HG03135 (cell line): ENCODE results near the gene PSMD13.
"Not testable (repeated sequence)": the region's sequence is repeated elsewhere in the genome, so short reads cannot be mapped to it uniquely, and the experiment has no call there.

Experiments
- ATAC-seq: cut with Tn5 transposase; IDR thresholded peaks from one replicate; pipeline ENCODE4 v1.9.1; 2021; ENCODE audit warnings: mild to moderate bottlenecking, moderate library complexity; ENCODE audit not compliant: unreplicated experiment

Gene PSMD13

DNA sequence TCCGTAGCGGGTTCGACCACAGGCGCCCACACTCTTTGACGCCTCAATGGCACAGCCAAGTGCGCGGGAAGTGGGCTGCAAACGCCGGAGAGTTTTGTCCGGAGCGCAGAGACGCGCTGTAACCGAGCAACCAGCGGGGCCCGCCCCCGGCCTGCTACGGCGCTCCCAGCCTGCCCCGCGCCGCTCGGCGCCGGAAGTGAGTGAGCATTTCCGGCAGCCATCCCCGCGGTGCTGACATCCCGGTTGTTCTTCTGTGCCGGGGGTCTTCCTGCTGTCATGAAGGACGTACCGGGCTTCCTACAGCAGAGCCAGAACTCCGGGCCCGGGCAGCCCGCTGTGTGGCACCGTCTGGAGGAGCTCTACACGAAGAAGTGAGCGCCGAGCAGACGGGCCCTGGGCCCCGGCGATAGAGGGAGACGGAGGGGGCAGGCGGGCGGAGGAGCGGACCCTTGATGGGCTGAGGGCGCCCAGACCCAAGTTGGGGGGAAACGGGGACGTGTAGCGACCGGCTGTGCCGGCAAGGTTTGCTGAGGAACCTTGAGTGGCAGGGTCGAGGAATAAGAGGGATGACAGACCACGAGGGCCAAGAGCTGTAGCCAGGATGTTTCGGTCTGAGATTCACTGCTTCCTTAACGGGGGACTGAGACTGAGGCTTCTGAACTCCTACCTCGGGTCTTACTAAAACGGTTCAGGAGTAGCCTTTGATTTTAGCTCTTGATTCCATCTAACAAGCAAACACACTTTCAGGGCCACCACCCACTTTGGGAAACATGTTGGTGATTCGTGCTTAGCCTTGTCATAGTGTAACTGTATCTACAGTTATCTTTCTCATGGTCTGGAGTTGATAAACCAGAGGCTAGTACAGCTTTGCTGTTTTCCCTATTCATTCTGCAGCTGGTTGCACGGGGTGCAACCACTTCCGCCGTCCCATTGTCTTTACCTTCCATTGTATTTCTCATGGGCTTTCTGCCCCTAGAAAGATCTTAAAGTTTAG, at the start of gene PSMD13:
PSMD13 (plus strand) TSS at position 203 of the 994 bp plus-strand sequence; CDS start at position 277, 74 bp downstream.
- peak; percentile 85 for ATAC-seq

DNA sequence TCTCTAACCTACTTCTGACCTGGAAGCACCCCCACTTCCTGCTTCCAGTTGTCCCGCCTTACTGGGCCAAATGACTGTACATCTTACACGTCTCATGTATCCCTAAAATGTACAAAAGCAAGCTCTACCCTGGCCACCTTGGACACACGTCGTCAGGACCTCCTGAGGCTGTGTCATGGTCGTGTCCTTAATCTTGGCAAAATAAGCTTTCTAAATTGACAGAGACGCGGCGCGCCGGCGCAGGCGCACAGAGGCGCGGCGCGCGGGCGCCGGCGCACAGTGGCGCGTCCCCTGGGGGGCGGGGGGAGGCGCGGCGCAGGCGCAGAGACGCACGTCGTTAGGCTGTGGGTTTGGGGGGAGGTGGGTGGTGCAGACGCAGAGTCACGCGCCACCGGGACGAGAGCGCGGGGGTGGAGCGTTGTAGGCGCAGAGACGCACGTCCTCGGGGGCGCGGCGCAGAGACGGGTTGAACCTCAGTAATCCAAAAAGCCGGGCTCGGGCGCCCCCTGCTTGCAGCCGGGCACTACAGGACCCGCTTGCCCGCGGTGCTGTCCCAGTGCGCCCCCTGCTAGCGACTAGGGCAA, 47.5 kb upstream of the PSMD13 start:
- peak; percentile 25 for ATAC-seq

- peak; percentile 80 for ATAC-seq
These were observed 46.9 kb upstream of the PSMD13 start for GRCh38 chr11:189843-190311.

- ATAC-seq, result not testable (repeated sequence)
These were observed 46.2 kb upstream of the PSMD13 start for GRCh38 chr11:190546-190945.

DNA sequence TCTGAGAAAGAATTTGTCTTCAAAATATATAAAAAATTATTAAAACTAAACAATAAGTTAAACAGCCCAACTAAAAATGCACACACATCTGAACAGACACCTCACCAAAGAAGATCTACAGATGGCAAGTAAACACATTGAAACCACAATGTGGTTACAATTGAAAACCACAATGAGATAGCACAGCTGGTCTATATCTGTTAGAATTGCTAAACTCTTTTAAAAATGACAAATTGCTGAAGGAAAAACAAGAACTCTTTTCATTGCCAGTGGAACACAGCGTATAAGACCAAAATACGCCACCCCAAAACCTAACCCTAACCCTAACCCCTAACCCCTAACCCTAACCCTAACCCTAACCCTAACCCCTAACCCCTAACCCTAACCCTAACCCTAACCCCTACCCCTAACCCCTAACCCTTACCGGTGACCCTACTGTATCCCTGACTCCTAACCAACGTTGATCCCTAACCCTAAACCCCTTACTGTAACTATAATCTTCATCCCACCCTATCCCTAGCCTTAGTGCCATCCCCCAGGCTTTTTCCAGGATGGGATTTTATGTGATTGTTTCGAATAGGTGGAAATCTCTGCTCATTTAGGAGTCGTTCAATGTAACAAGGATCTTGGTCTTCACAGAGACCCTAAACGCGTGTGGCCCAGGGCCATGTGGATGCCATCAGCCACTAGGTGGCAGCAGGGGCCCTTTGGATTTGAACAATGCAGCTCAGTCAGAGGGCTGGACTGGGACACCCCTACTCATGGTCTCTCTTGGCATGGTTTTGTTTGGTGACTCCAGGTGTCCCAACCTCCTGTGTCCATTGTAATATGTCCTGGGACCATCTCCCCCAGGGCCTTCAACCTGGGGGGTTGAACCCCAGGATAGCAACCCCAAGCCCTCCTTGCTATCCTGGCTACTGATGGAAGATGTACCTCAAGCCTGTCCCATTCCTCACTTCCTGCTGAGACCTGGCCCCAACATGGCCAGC, 45.0 kb upstream of the PSMD13 start:
- ATAC-seq, result not testable (repeated sequence)

- ATAC-seq, result not testable (repeated sequence)
These were observed 44.1 kb upstream of the PSMD13 start, which contains the start of gene SCGB1C1 for GRCh38 chr11:192674-193128. SCGB1C1 (plus strand) TSS chr11:193078; CDS start chr11:193100, 22 bp downstream.

DNA sequence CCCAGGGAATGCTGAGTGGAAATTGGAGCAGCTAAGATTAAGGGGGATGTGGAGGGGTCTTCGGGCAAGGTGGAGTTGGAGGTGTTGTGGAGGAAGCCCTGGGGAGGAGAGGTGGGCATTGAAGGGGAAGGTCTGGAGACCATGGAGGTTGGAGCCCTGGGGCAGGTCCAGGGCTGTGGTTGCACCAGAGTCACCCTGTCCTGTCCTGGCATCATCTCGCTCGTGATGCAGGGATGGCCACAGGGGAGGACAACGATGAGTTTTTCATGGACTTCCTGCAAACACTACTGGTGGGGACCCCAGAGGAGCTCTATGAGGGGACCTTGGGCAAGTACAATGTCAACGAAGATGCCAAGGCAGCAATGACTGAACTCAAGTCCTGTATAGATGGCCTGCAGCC, 43.3 kb upstream of the PSMD13 start:
- ATAC-seq, result not testable (repeated sequence)

DNA sequence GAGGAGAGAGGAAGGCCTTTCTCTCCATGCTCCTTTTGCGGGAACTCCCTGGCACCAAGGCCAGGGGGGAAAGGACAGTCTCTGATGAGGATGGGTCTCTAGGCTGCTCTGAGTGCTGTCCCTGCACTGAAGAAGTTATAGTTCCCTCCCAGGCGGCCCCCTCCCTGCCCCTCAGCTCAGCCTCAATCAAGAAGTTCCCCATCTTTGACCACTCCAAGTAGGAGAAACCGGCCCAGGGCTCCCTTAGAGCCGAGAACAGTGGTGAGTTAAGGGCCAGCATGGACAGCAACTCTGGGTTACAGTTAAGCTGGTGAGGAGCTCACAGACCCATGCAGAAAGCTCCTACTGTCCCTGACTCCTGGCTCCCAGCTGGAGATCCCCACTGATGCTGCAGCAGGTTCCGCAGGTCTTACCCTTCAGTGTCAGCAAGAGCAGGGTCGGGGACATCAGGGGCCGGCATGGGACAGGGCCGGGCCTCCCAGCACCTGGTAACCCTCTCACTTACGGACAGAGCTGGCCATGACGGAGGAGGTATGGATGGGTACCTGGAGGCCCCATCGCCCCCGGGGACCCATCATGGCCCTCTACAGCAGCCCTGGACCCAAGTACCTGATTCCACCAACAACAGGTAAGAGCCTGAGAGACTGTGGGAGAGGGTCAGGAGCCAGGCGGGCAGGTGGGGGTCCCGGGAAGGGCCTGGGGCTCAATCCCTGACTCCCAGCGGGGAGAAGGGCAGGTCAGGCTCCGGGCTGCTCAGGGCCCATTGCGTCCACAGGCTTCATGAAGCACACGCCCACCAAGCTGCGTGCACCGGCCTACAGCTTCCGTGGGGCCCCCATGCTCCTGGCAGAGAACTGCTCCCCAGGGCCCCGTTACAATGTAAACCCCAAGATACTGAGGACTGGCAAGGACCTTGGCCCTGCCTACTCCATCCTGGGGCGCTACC, 39.7 kb upstream of the PSMD13 start:
- ATAC-seq, result no peak

DNA sequence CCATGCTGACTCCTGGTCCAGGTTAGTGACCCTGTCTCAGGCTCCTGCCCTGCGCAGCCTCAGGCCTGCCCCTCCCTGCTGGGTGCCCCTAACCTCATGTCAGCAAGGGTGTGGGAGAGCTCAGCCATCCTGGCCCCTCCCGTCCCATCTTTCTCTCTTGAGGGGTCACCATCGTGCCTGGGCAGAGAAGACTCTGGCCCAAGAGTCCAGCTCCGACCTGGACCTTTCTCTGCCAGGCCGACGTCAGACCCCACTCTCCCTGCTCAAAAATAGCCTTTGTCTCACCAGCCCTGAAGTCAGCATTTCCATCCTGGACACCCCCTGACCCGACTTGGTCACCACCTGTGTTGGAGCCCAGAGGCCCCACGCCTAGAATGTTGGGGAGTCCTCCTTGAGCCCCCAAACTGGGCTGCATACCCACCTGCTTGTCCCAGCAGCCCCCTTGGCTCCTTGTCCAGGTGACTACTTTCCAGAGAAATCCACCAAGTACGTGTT, 39.0 kb upstream of the PSMD13 start:
- no peak for ATAC-seq

DNA sequence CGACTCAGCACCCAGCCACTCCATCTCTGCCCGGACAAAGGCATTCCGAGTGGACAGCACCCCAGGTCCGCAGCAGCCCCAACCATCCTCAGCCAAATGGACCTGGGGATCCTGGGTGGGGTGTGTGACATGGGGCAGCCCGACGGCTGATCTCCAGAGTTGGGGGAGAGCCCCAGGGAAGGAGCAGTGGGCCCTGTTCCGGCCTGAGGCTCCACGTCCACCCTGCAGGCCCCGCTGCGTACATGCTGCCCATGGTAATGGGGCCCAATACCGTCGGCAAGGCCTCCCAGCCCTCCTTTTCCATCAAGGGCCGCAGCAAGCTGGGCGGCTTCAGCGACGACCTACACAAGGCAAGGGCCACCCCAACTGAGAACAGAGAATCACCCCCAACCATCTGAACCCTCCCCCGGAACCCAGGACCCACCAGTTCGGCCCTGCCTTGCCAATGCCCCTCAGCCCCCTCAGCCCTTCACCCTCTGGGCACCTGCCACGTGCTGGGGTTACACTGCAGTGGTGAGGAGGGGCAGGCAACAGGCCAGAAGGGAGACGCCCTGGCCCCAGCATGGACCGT, 38.5 kb upstream of the PSMD13 start:
- no peak for ATAC-seq

GRCh38 chr11:199004-199581, 37.7 kb upstream of the PSMD13 start:
- no peak for ATAC-seq

DNA sequence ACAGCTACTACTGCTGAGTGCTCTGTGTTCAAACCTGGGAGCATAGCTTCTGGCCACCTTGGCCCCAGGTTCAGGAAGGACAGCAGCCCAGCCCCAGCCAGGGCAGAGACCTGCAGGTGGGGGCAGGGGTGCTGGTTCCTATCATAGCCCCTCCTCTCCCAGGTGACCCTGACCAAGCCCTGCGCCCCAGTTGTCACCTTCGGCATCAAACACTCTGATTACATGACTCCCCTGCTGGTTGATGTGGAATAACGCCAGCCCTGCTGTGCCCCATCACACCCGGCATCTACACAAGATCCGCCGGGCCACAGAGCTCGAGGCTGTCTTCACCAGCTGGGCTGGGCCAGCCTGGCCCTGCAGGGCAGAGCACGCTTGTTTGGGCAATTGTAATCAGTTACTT, 37.0 kb upstream of the PSMD13 start:
- no peak for ATAC-seq

- ATAC-seq, result no peak
These were observed 36.4 kb upstream of the PSMD13 start for GRCh38 chr11:200224-201003.

- no peak for ATAC-seq
These were observed 34.8 kb upstream of the PSMD13 start for GRCh38 chr11:201966-202365.

GRCh38 chr11:202490-202889, 34.3 kb upstream of the PSMD13 start:
- ATAC-seq, result no peak

DNA sequence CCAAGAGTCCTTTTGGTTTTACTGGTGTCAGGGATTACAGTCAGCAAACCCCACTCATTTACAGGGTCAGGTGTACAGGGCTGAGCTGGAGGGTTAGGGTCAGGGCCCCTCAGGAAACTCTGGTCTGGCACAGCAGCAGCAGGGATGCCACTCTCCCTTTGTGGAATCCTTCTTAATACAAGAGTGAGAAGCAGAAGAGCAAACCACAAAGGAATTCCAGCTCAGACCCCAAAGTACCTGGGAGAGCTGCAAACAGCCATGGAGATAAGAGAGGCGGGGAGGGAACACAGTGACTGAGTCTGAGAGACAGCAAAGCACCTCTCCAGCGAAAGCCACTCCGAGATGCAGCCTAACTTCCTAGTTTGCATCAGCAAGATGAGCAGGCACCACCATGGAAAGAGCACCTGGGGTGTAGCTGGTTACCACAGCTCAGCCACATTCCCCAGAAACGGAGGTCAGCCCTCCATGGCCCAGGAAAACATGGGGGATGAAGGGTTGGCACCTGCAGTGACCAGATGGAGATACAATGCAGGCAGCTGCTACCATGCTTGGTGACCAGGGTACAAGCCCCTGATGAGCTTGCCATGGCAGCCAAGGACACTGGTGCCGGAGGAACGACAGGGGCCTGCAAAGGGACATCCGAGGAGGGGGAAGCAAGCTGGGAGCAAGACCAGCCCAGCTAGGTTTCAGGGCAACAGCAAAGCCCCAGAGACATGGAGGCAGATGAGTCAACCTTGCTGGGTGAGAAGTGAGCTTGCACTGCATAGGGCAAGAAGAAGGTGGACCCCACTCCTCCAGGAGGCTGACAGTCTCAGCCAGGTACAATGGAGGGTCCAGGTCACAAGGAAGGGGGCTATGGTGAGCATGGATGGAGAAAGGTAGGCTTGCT, 33.5 kb upstream of the PSMD13 start:
- ATAC-seq, result no peak
